NCI-H446 treated with DMSO at 0.1 percent for 48 hours (cell line): Measurements from ENCODE around the gene ZNF600.
"Not testable (repeated sequence)": the region's sequence is repeated elsewhere in the genome, so short reads cannot be mapped to it uniquely, and the experiment has no call there.

Source experiments
- DNase-seq: peaks from one replicate; lab custom pipeline; 2025; lab: John Stamatoyannopoulos, UW

ZNF600 gene

DNA sequence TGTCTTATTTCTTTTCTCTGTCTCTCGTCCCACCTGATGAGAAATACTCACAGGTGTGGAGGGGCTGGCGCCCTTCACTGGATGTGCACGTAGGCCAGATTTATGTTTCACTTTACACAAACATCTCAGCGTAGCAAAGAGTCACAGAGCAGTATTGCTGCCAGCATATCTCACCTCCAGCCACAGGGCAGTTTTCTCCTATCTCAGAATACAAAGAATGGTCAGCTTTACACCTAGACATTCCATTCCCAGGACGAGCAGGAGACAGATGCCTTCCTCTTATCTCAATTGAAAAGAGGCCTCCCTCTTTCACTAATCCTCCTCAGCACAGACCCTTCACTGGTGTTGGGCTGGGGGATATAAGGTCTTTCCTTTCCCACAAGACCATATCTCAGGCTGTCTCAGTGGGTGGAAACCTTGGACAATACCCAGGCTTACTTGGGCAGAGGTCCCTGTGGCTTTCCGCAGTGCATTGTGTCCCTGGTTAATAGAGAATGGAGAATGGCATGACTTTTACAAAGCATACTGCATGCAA, 44.6 kb downstream of the ZNF600 start:
- no peak for DNase-seq

DNA sequence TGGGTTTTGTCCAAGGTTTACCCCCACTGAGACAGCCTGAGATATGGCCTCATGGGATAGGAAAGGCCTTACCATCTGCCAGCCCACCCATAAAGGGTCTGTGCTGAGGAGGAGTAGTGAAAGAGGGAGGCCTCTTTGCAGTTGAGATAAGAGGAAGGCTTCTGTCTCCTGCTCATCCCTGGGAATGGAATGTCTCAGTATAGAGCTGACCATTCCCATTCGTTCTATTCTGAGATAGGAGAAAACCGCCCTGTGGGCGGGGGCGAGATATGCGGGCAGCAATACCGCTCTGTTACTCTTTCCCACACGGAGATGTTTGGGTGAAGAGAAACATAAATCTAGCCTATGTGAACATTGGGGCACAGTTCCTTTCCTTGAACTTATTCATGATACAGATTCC, 45.2 kb downstream of the ZNF600 start:
- DNase-seq = not testable (repeated sequence)

DNA sequence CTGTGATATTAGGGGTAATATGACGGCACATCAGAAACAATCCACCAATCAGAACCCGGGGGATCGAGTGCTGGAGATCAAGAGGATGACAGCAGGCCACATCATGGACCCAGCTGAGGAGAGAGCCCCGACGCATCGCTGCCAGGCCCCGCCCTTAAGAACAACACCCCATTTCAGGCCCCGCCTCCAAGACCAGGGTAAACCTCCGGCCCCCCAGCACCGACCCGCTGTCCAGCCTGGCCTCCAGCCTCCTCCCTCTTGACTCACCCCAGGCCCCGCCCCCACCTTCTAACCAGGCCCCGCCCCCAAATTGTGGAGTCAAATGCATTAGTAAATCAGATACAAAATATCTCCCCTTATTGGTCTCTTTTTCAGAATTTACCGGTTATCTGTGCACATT, 47.0 kb downstream of the ZNF600 start:
- DNase-seq = no peak

GRCh38 chr19:52735734-52736133, 50.9 kb downstream of the ZNF600 start:
- no peak for DNase-seq

- peak; percentile 4 for DNase-seq
These were observed 51.5 kb downstream of the ZNF600 start, which contains the start of gene ZNF611 for GRCh38 chr19:52734893-52735661. Gene ZNF611 (minus strand): TSS chr19:52735044. CDS start chr19:52715894, 19,150 bp downstream.

DNA sequence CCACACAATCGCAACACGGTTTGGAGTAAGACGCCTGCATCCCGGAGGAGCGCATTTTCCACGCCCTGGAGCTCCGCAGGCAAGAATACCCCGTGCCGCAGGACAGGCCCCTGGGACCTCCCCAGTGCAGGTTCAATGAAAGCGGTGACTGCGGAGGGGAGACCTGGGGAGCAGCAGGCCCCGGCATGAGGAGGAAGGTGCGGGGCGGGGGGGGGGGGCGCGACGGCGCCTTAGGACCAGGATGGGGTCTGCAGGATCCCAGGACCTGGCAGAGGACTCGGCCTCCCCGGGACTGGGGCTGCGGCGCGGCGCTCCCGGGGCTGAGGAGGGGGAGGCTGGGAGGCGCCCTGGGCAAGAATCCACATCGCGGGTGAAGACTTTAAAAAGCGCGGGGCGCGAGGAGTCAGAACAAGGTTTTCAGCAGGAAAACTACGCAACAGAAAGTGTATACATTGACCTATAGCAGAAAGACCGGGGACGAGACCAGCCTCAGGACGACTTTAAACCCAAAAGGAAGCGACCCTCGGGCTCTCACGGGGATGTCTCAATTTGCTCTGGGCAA, 52.2 kb downstream of the ZNF600 start:
- no peak for DNase-seq

GRCh38 chr19:52726051-52726450, 60.5 kb downstream of the ZNF600 start:
- not testable (repeated sequence) for DNase-seq

- DNase-seq = no peak
These were observed 61.0 kb downstream of the ZNF600 start for GRCh38 chr19:52725528-52725961.

DNA sequence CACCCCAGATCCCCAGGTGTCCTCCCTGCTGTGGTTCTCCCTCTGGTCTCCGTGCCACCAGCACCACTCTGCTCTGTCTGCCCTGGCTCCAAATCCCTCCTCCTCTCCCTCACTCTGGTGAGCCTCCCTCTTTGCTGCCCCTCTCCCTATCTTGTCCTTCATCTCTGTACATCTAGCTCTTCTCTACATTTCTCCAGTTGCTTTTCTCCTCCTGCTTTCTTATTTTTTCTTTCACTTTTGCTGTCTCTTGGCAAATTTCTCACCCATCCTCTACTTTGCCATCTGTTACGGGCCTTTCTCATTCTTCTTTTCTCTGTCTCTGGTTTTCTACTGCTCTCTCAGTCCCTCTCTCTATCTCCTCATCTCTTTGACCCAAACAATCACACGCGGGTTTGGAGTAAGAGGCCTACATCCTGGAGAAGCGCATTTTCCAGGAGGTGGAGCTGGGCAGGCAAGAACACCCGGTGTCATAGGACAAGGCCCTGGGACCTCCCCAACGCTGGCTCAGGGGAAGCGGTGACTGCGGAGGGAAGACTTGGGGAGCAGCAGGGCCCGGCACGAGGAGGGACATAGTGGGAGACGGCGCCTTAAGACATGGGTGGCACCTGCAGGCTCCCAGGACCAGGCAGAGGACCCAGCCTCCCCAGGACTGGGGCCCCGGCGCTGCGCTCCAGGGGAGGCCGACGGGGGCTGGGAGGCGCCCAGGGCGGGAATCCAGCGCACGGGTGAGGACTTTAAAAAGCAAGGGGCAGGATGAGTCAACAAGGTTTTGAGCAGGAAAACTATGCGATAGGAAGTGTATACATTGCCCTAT, 61.7 kb downstream of the ZNF600 start:
- DNase-seq = no peak

- not testable (repeated sequence) for DNase-seq
These were observed 62.5 kb downstream of the ZNF600 start for GRCh38 chr19:52723907-52724598.

- DNase-seq = no peak
These were observed 64.3 kb downstream of the ZNF600 start for GRCh38 chr19:52722062-52723003.

DNA sequence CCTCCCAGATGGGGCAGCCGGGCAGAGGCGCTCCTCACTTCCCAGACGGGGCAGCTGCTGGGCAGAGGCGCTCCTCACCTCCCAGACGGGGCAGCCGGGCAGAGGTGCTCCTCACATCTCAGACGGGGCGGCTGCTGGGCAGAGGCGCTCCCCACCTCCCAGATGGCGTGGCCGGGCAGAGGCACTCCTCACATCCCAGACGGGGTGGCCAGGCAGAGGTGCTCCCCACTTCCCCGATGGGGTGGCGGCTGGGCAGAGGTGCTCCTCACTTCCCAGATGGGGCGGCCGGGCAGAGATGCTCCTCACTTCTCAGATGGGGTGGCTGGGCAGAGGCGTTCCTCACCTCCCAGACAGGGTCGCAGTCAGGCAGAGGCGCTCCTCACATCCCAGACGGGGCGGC, 66.0 kb downstream of the ZNF600 start:
- DNase-seq = not testable (repeated sequence)

DNA sequence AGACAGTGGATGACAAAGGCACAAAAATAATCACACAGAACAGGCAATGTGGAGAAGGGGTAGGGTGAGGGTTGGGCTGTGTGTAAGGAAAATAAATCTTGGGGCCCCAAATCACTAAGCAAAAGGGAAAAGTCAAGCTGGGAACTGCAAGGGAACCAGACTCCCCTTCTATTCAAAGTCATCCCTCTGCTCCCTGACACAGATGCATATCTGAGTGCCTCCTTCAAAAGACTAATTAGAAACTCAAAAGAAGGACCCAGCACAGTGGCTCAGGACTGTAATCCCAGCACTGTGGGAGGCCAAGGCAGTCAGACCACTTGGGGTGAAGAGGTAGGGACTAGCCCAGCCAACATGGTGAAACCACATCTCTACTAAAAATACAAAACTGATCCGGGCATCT, 70.1 kb downstream of the ZNF600 start:
- DNase-seq = no peak

- DNase-seq = not testable (repeated sequence)
These were observed 70.7 kb downstream of the ZNF600 start for GRCh38 chr19:52715902-52716301.

DNA sequence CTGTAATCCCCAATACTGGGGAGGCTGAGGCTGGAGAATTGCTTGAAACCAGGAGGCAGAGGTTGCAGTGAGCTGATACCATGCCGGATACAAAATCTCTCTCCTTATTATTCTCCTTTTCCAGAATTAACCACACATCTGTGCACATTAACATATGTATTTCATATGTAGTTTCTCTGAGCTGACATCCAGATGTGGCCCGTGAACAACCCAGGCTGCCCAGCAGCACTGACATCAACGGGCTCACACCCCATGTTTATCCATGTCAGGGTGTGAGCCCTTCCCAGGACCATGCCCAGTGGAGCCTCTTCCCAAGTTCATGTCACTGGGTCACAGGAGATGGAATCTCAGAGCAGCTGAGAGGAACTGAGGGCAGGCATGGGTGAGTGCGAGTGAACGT, 71.3 kb downstream of the ZNF600 start:
- DNase-seq = not testable (repeated sequence)
